ENCODE data around the gene SLC47A1. TPM values are rescaled to one million over a fixed set of nuclear protein-coding genes. Genes with fewer than 3 reads are reported as not detected.

SLC47A1 gene
- total and polyA plus RNA-seq, 9 of the 15 experiments (the other 6 are each of a cell fraction or from before 2014, with no cell fraction given): not detected

- TF ChIP-seq RBBP5 (IDR thresholded peaks at IDR 0.05; ENCODE audit: borderline replicate concordance, insufficient read depth, low read length, poor library complexity, severe bottlenecking) (no peak), ZNF76 (CRISPR knock-in tag; IDR thresholded peaks at IDR 0.05; ENCODE audit: borderline replicate concordance) (no peak), NFE2L1 (tag; IDR thresholded peaks at IDR 0.05; ENCODE audit: borderline replicate concordance, low read depth) (no peak), TRIM25 (IDR thresholded peaks at IDR 0.05; ENCODE audit: borderline replicate concordance) (no peak), BRF2 (IDR thresholded peaks at IDR 0.05; ENCODE audit: borderline replicate concordance, insufficient read depth, insufficient read length) (no peak), TSC22D4 (tag; IDR thresholded peaks at IDR 0.05) (no peak)
Observed at GRCh38 chr17:19533718-19534561, at the start of gene SLC47A1 (continued).

Measured in K562 (cell line).